T-helper 1 cell (primary cell): ENCODE data around the gene ZNF747.
A peak's percentile ranks its signal among the peaks of the same experiment; 100 is the strongest.

Source experiments
- DNase-seq, 5 donors: peaks; one replicate each; pipeline ENCODE4 v3.0.0-alpha.2; 2012 to 2020
- total RNA-seq, 4 donors: gene quantifications; one replicate each; lab custom pipeline; 2026; lab: John Stamatoyannopoulos, UW

The ZNF747 gene
- total RNA-seq, result 6.3 to 13.1 (median 10.5) reads per million in 4 donors

GRCh38 chr16:30534368-30535105, at the start of gene ZNF747:
ZNF747 (minus strand) TSS chr16:30534858; CDS start chr16:30534679, 179 bp downstream.
- peak; percentile 80 to 90 (median 88) for DNase-seq

GRCh38 chr16:30582611-30583340, 48.1 kb upstream of the ZNF747 start:
- DNase-seq, result no peak

GRCh38 chr16:30581457-30581856, 46.8 kb upstream of the ZNF747 start:
- DNase-seq, result no peak

GRCh38 chr16:30574678-30575077, 40.0 kb upstream of the ZNF747 start:
- no peak for DNase-seq

- DNase-seq, result peak; percentile 89 to 97 (median 96)
Observed at GRCh38 chr16:30571445-30572322, 37.0 kb upstream of the ZNF747 start, which contains the start of gene ZNF688. ZNF688 (minus strand) TSS chr16:30571714; CDS start chr16:30571629, 85 bp downstream.

GRCh38 chr16:30570636-30571444, 36.2 kb upstream of the ZNF747 start:
- no peak for DNase-seq

GRCh38 chr16:30569746-30570635, 35.3 kb upstream of the ZNF747 start:
- no peak for DNase-seq

- no peak for DNase-seq
Observed at GRCh38 chr16:30569281-30569680, 34.6 kb upstream of the ZNF747 start.

GRCh38 chr16:30567991-30568638, 33.5 kb upstream of the ZNF747 start:
- peak in 1 of 5 donors; percentile 86 for DNase-seq

GRCh38 chr16:30567160-30567990, 32.7 kb upstream of the ZNF747 start:
- DNase-seq, result peak in 3 of 5 donors; percentile 42 to 77 (median 48)

- no peak for DNase-seq
Observed at GRCh38 chr16:30566531-30566930, 31.9 kb upstream of the ZNF747 start.

- DNase-seq, result no peak
Observed at GRCh38 chr16:30565984-30566383, 31.3 kb upstream of the ZNF747 start.

- no peak for DNase-seq
Observed at GRCh38 chr16:30565526-30565925, 30.9 kb upstream of the ZNF747 start.

GRCh38 chr16:30562021-30562420, 27.4 kb upstream of the ZNF747 start:
- DNase-seq, result no peak

GRCh38 chr16:30561089-30561816, 26.6 kb upstream of the ZNF747 start:
- DNase-seq, result peak in 1 of 5 donors; percentile 35

- DNase-seq, result no peak
Observed at GRCh38 chr16:30559690-30560089, 25.0 kb upstream of the ZNF747 start.

GRCh38 chr16:30558789-30559377, 24.2 kb upstream of the ZNF747 start:
- DNase-seq, result no peak
